Measurements from ENCODE around the gene FOXE3. TPM values are rescaled to one million over a fixed set of nuclear protein-coding genes. Genes with fewer than 3 reads are reported as not detected.

Gene FOXE3
- total and polyA plus RNA-seq, 8 donors, result not detected

DNA sequence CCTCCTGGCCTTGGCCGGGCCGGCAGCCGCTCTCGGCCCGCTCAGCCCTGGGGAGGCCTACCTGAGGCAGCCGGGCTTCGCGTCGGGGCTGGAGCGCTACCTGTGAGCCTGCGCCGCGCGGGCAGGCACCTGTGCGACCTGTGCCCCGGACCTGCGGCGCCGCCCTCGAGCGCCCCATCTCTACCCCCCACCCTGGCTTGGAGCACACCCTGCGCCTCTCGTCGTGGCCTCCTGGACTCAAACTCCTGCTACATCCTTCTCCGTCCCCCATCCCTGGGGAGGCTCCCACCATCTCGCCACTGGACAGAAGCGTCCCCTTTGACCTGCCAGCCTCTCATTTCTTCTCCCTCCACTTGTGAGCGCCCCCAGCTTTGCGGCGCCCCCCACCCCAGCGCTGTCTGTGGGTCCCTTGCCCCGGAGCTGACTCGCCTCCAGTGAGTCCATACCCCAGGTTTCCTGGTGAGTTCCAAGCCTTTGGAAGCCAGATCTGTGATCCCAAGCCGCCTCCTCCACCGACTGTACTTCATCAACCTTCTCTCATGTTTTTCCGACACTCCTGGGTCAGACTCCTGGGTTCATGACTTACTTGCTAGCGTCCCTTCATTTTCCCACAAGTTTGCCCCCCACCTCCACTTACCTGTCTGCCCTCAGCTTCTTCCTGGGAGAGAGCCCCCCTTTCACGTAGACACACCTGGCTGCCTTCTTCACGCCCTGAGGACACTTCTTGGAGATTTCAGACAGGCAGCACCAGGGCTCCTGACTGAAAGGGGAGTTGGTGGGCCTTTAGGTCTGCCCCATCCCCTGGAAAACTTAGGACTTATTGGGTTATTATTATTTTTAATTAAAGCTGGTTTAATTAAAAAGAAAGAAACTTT, 1.3 kb downstream of the FOXE3 start:
- ATAC-seq (no peak), DNase-seq (no peak)
- no peaks in the 10 kb centered on the region for H3K9me3 ChIP-seq
- H3K27ac ChIP-seq, result no peak overlapping the region
- H3K4me3 ChIP-seq, result no peak overlapping the region
- H3K4me1 ChIP-seq, result no peaks in the 10 kb centered on the region
- intact Hi-C loops (cut with DNase I), result no loop called here
- TF ChIP-seq, protein P1, sequence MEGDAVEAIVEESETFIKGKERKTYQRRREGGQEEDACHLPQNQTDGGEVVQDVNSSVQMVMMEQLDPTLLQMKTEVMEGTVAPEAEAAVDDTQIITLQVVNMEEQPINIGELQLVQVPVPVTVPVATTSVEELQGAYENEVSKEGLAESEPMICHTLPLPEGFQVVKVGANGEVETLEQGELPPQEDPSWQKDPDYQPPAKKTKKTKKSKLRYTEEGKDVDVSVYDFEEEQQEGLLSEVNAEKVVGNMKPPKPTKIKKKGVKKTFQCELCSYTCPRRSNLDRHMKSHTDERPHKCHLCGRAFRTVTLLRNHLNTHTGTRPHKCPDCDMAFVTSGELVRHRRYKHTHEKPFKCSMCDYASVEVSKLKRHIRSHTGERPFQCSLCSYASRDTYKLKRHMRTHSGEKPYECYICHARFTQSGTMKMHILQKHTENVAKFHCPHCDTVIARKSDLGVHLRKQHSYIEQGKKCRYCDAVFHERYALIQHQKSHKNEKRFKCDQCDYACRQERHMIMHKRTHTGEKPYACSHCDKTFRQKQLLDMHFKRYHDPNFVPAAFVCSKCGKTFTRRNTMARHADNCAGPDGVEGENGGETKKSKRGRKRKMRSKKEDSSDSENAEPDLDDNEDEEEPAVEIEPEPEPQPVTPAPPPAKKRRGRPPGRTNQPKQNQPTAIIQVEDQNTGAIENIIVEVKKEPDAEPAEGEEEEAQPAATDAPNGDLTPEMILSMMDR (IDR thresholded peaks at IDR 0.05), result no peak
- H3K27me3 ChIP-seq, result peaks cover 26 to 80% of the 10 kb centered on the region in 2 donors
- no peaks in the 10 kb centered on the region for H3K36me3 ChIP-seq

DNA sequence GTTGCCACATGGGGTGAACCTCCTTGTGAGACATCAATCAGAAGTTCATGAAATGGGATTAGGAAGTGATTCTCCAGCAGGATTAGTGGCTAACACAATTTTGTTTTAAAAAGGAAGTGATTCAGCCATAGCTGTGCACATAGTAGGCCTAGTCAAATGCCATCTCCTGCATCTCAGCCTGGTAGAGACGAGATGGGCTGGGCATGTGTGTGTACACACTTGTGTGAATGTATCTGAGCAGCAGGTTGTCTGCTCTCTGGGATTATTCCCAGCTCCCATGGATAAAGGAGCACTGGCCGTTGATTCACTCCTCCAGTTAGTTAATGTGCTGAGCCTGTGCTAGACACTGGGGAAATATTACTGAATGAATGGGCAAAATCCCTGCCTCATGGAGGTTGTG, 2.0 kb downstream of the FOXE3 start:
- no peaks in the 10 kb centered on the region for H3K4me1 ChIP-seq
- ATAC-seq, result no peak
- H3K27me3 ChIP-seq, result peaks cover 26 to 88% of the 10 kb centered on the region in 2 donors
- no peaks in the 10 kb centered on the region for H3K36me3 ChIP-seq
- no peak for DNase-seq
- H3K9me3 ChIP-seq, result no peaks in the 10 kb centered on the region
- TF ChIP-seq, protein P1 (IDR thresholded peaks at IDR 0.05), result no peak
- no peak overlapping the region for H3K27ac ChIP-seq
- no peak overlapping the region for H3K4me3 ChIP-seq
- intact Hi-C loops (cut with DNase I), result no loop called here

DNA sequence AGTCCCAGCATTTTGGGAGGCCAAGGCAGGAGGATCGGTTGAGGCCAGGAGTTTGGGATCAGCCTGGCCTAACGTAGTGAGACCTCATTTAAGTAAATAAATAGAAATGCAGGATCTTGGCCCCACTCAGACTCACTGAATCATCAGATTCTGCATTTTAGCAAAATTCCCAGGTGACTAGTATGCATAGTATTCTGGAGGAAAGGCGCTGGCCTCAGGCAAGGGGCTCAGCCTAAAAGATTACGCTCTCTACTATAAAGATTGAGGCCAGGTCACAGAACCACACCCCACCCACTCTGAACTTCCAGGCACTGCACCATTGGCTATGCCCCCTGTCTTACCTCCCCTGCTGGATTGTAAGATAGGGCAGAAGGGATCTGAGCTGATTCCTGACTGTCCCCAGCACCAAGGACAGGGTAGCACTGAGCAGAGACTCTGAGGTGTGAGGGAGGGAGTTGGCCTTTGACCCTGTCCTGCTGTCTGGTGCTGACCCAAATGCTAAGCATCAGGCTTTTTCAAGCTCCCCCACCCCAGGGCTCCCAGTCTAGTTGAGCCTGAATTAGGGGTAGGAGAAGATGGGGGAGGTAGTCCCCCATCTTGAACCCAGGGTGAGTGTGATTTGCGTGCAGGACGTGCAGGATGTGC, 2.7 kb downstream of the FOXE3 start:
- intact Hi-C loops (cut with DNase I), result no loop called here
- DNase-seq (no peak), ATAC-seq (no peak)
- Histone ChIP-seq H3K27ac (no peak overlapping the region), H3K4me3 (no peak overlapping the region), H3K4me1 (no peaks in the 10 kb centered on the region), H3K27me3 (peaks cover 26 to 88% of the 10 kb centered on the region in 2 donors), H3K9me3 (no peaks in the 10 kb centered on the region), H3K36me3 (no peaks in the 10 kb centered on the region)
- TF ChIP-seq, protein P1 (IDR thresholded peaks at IDR 0.05), result no peak

DNA sequence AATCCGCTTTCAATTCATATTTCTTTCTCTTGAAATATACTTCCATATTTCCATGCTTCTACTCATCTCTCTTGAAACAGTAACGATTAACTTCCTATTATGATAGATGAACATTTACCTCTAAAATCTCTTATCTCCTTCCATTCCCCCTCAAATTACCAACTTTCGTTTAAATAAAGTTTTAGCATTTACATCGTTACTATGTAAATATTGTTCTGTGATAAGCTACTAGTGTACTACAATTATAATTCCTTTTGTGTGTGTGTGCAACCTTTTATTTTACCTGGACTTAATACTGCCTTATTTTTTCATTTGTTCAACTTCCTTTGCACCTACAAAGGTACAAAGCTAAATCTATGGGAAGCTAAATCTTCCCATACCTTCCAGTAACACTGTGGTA, 4.5 kb downstream of the FOXE3 start:
- Histone ChIP-seq H3K27me3 (peaks cover 26 to 84% of the 10 kb centered on the region in 2 donors), H3K4me3 (no peak overlapping the region), H3K9me3 (no peaks in the 10 kb centered on the region), H3K27ac (no peak overlapping the region), H3K36me3 (no peaks in the 10 kb centered on the region), H3K4me1 (no peaks in the 10 kb centered on the region)
- TF ChIP-seq, protein P1 (IDR thresholded peaks at IDR 0.05), result no peak
- no peak for ATAC-seq
- DNase-seq, result no peak
- intact Hi-C loops (cut with DNase I), result no loop called here

DNA sequence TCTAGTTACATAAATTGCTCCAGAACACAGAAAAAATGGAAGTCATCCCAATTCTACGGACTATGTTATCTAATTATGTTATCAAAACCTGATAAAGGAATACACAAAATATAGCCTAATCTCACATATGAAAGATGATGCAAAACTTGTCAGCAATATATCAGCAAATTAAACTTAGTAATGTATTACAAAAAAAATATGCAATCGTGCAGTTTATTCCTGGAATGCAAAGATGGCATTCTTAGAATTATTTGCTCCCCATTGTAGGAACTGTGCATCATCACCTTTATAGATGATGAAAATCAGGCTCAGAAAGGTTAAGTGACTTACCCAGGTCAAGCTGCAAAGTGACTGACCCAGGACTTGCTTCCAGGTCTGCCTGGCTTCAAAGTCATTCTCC, 7.8 kb downstream of the FOXE3 start:
- H3K36me3 ChIP-seq, result no peaks in the 10 kb centered on the region
- H3K4me3 ChIP-seq, result no peak overlapping the region
- H3K27me3 ChIP-seq, result peaks cover 0 to 55% of the 10 kb centered on the region in 2 donors
- H3K27ac ChIP-seq, result no peak overlapping the region
- intact Hi-C loops (cut with DNase I), result no loop called here
- H3K4me1 ChIP-seq, result no peaks in the 10 kb centered on the region
- no peak for ATAC-seq
- no peaks in the 10 kb centered on the region for H3K9me3 ChIP-seq
- no peak for DNase-seq
- TF ChIP-seq, protein P1 (IDR thresholded peaks at IDR 0.05), result no peak
